Neural cell (in vitro differentiated cells): ENCODE measurements around the gene METRN. TPM values are rescaled to one million over a fixed set of nuclear protein-coding genes. Genes with fewer than 3 reads are reported as not detected.

Experiments used
- H2AFZ ChIP-seq: fragments of 200-600, 300-800 bp; sonication (generic), shearing (Covaris generic); 2 replicates; pipeline ENCODE4 v1.6.0; 2014; ENCODE audit warnings: low read depth, mild to moderate bottlenecking, antibody characterized with exemption, low read length, moderate library complexity
- H3F3A ChIP-seq: fragments of 200-600 bp; shearing (Covaris generic); 2 replicates; pipeline ENCODE4 v1.6.1; 2016; ENCODE audit warnings: mild to moderate bottlenecking, moderate library complexity, mixed read lengths, antibody characterized with exemption, low read length; ENCODE audit not compliant: insufficient read depth, poor library complexity, severe bottlenecking
- H3K27ac ChIP-seq: fragments of 200-600, 300-800 bp; sonication (generic), shearing (Covaris generic); 2 replicates; pipeline ENCODE4 v1.5.1; 2014; ENCODE audit warnings: mild to moderate bottlenecking, low read length, moderate library complexity
- H3K27me3 ChIP-seq: fragments of 300-800, 200-600 bp; sonication (generic), shearing (Covaris generic); 2 replicates; pipeline ENCODE4 v1.6.0; 2014; ENCODE audit warnings: mild to moderate bottlenecking, low read depth, low read length, moderate library complexity; ENCODE audit not compliant: insufficient read depth
- H3K36me3 ChIP-seq: fragments of 300-800, 200-600 bp; sonication (generic), shearing (Covaris generic); 2 replicates; pipeline ENCODE4 v1.5.1; 2014; ENCODE audit warnings: mild to moderate bottlenecking, antibody characterized with exemption, low read length, moderate library complexity; ENCODE audit not compliant: insufficient read depth
- H3K4me2 ChIP-seq: fragments of 300-800, 200-600 bp; sonication (generic), shearing (Covaris generic); 2 replicates; pipeline ENCODE4 v1.6.0; 2014; ENCODE audit warnings: mild to moderate bottlenecking, low read length
- H3K4me3 ChIP-seq: fragments of 300-800, 200-600 bp; sonication (generic), shearing (Covaris generic); 2 replicates; pipeline ENCODE4 v1.5.1; 2014; ENCODE audit warnings: mild to moderate bottlenecking, low read length, moderate library complexity
- H3K79me2 ChIP-seq: fragments of 200-600 bp; shearing (Covaris generic); replicated peaks from 2 replicates; pipeline ENCODE4 v1.6.0; 2014; ENCODE audit warnings: mild to moderate bottlenecking, low read length, moderate library complexity; ENCODE audit not compliant: insufficient read depth
- H3K9ac ChIP-seq: fragments of 300-800, 200-600 bp; sonication (generic), shearing (Covaris generic); 2 replicates; pipeline ENCODE4 v1.6.1; 2016; ENCODE audit warnings: mild to moderate bottlenecking, low read length, mixed read lengths
- H3K9me2 ChIP-seq: fragments of 200-600 bp; shearing (Covaris generic); 2 replicates; pipeline ENCODE4 v1.6.1; 2016; ENCODE audit warnings: mild to moderate bottlenecking, low read length, mixed read lengths; ENCODE audit not compliant: insufficient read depth
- H3K9me3 ChIP-seq: fragments of 200-600, 300-800 bp; sonication (generic), shearing (Covaris generic); 2 replicates; pipeline ENCODE4 v1.6.1; 2016; ENCODE audit warnings: mild to moderate bottlenecking, mixed run types, low read length, moderate library complexity, mixed read lengths
- H4K20me1 ChIP-seq: fragments of 200-600 bp; shearing (Covaris generic); 2 replicates; pipeline ENCODE4 v1.6.1; 2016; ENCODE audit warnings: mild to moderate bottlenecking, mixed run types; ENCODE audit not compliant: insufficient read depth
- CTCF ChIP-seq: fragments of 450-650 bp; IDR thresholded peaks from 2 replicates; pipeline ENCODE4 v1.5.1; 2014; ENCODE audit warnings: antibody characterized with exemption, mild to moderate bottlenecking, moderate library complexity; ENCODE audit not compliant: poor library complexity, severe bottlenecking
- EP300 ChIP-seq: fragments of 450-650 bp; conservative IDR thresholded peaks from 2 replicates; pipeline ENCODE4 v1.6.1; 2014; ENCODE audit warnings: antibody characterized with exemption, mild to moderate bottlenecking, moderate library complexity; ENCODE audit not compliant: poor library complexity, severe bottlenecking
- EZH2 ChIP-seq: fragments of 200-600, 300-800 bp; shearing (Covaris generic), sonication (generic); IDR thresholded peaks from 2 replicates; pipeline ENCODE4 v1.6.1; 2014; ENCODE audit warnings: antibody characterized with exemption, low read length, borderline replicate concordance, mild to moderate bottlenecking; ENCODE audit not compliant: insufficient read depth, poor library complexity, severe bottlenecking
- MXI1 ChIP-seq: fragments of 450-650 bp; conservative IDR thresholded peaks from 2 replicates; pipeline ENCODE4 v1.6.1; 2014; ENCODE audit warnings: antibody characterized with exemption, mild to moderate bottlenecking; ENCODE audit not compliant: poor library complexity, severe bottlenecking
- POLR2AphosphoS5 ChIP-seq: IDR thresholded peaks from 2 replicates; pipeline ENCODE4 v1.6.1; 2012
- RAD21 ChIP-seq: fragments of 450-650 bp; conservative IDR thresholded peaks from 2 replicates; pipeline ENCODE4 v1.6.1; 2014; ENCODE audit warnings: antibody characterized with exemption, mild to moderate bottlenecking, moderate library complexity
- SMC3 ChIP-seq: fragments of 450-650 bp; conservative IDR thresholded peaks from 2 replicates; pipeline ENCODE4 v1.6.1; 2014; ENCODE audit warnings: antibody characterized with exemption, mild to moderate bottlenecking, moderate library complexity; ENCODE audit not compliant: poor library complexity
- TAF1 ChIP-seq: IDR thresholded peaks from 2 replicates; pipeline ENCODE4 v1.6.1; 2012; ENCODE audit warnings: low read depth
- polyA plus RNA-seq: library from polyadenylated mRNA; depleted of rRNA; stranded (reverse); fragments of >200 nt; gene quantifications from 2 replicates; pipeline ENCODE4 v1.2.3, GENCODE V29; 2014
- TF ChIP-seq, protein P1 (sequence below): IDR thresholded peaks from 2 replicates; pipeline ENCODE4 v1.6.1; 2012; ENCODE audit warnings: borderline replicate concordance

Gene METRN
- polyA plus RNA-seq, 1 donor from 2014 or later, result 37.6 TPM

- Histone ChIP-seq H2AFZ (no peak overlapping the region), H3K27ac (no peak overlapping the region), H3K79me2 (peaks cover 9% of the 10 kb centered on the region), H3K9ac (peak overlapping the region; percentile 37), H3K36me3 (no peaks in the 10 kb centered on the region), H3K27me3 (no peaks in the 10 kb centered on the region), H3K9me2 (no peaks in the 10 kb centered on the region), H3K9me3 (no peaks in the 10 kb centered on the region), H3K4me3 (peak overlapping the region; percentile 98), H3F3A (no peaks in the 10 kb centered on the region), H4K20me1 (no peaks in the 10 kb centered on the region), H3K4me2 (no peak overlapping the region)
- TF ChIP-seq EP300, result no peak
- no peak for TF ChIP-seq TAF1
- TF ChIP-seq SMC3, result no peak
- TF ChIP-seq, protein P1, sequence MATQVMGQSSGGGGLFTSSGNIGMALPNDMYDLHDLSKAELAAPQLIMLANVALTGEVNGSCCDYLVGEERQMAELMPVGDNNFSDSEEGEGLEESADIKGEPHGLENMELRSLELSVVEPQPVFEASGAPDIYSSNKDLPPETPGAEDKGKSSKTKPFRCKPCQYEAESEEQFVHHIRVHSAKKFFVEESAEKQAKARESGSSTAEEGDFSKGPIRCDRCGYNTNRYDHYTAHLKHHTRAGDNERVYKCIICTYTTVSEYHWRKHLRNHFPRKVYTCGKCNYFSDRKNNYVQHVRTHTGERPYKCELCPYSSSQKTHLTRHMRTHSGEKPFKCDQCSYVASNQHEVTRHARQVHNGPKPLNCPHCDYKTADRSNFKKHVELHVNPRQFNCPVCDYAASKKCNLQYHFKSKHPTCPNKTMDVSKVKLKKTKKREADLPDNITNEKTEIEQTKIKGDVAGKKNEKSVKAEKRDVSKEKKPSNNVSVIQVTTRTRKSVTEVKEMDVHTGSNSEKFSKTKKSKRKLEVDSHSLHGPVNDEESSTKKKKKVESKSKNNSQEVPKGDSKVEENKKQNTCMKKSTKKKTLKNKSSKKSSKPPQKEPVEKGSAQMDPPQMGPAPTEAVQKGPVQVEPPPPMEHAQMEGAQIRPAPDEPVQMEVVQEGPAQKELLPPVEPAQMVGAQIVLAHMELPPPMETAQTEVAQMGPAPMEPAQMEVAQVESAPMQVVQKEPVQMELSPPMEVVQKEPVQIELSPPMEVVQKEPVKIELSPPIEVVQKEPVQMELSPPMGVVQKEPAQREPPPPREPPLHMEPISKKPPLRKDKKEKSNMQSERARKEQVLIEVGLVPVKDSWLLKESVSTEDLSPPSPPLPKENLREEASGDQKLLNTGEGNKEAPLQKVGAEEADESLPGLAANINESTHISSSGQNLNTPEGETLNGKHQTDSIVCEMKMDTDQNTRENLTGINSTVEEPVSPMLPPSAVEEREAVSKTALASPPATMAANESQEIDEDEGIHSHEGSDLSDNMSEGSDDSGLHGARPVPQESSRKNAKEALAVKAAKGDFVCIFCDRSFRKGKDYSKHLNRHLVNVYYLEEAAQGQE, result no peak
- TF ChIP-seq POLR2AphosphoS5, result no peak
- TF ChIP-seq CTCF, result no peak
- no peak for TF ChIP-seq RAD21
- no peak for TF ChIP-seq EZH2
- no peak for TF ChIP-seq MXI1
Measured at GRCh38 chr16:667113-667779, 47.7 kb upstream of the METRN start.

- Histone ChIP-seq H2AFZ (no peak within 1 kb of the TSS), H3K9ac (peak within 1 kb of the TSS; percentile 83), H3K79me2 (peaks cover 9% of the 10 kb centered on the region), H3K9me2 (no peaks in the 10 kb centered on the region), H3K27ac (peak within 1 kb of the TSS; percentile 24), H3K36me3 (no peaks in the 10 kb centered on the region), H4K20me1 (no peaks in the 10 kb centered on the region), H3K27me3 (no peaks in the 10 kb centered on the region), H3K4me2 (peak within 1 kb of the TSS; percentile 65), H3K4me3 (peak within 1 kb of the TSS; percentile 98), H3F3A (no peaks in the 10 kb centered on the region), H3K9me3 (no peaks in the 10 kb centered on the region)
- TF ChIP-seq RAD21 (peak; percentile 76), SMC3 (peak; percentile 90), EP300 (peak; percentile 61), TAF1 (no peak), EZH2 (no peak), CTCF (peak; percentile 98), MXI1 (peak; percentile 74), POLR2AphosphoS5 (peak; percentile 89)
- TF ChIP-seq, protein P1, result no peak
Measured at GRCh38 chr16:667780-668518, 47.0 kb upstream of the METRN start, which contains the start of gene RHOT2. Gene RHOT2, plus strand, starts transcription at chr16:668132. Its CDS starts 68 bp downstream, at chr16:668200.
